DND-41 (cell line): Measurements from ENCODE around the gene RAD51B.

ENCODE experiments used
- EZH2 ChIP-seq: IDR thresholded peaks from 3 replicates; pipeline ENCODE4 v1.6.1; 2012; ENCODE audit warnings: borderline replicate concordance, low read depth, mild to moderate bottlenecking, moderate library complexity, low read length, inconsistent platforms; ENCODE audit not compliant: severe bottlenecking
- TF ChIP-seq, protein P1 (sequence below): IDR thresholded peaks from 2 replicates; pipeline ENCODE4 v1.5.1; 2012; ENCODE audit warnings: borderline replicate concordance, low read length, moderate library complexity, mild to moderate bottlenecking; ENCODE audit not compliant: poor library complexity, severe bottlenecking; ENCODE audit errors: extremely low read depth

DNA sequence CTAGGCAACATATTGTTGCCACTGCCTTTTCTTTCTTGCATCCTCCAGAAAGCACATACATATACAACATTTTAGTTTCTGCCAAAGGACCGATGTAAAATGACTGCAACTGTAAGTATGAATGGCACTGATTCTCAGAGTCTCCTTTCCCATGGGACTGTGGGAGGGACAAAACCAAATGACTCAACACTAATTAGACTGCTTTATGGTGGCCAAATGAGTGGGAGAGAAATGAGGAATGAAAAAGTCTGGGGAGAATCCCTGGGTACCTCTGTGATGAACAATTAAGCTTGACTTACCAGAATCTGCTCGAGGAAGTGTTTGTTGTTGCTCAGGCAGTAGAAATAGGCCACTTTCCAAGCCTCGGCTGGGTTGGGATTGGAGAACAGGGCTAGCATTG, 13.3 kb upstream of the RAD51B start:
- TF ChIP-seq, protein P1, sequence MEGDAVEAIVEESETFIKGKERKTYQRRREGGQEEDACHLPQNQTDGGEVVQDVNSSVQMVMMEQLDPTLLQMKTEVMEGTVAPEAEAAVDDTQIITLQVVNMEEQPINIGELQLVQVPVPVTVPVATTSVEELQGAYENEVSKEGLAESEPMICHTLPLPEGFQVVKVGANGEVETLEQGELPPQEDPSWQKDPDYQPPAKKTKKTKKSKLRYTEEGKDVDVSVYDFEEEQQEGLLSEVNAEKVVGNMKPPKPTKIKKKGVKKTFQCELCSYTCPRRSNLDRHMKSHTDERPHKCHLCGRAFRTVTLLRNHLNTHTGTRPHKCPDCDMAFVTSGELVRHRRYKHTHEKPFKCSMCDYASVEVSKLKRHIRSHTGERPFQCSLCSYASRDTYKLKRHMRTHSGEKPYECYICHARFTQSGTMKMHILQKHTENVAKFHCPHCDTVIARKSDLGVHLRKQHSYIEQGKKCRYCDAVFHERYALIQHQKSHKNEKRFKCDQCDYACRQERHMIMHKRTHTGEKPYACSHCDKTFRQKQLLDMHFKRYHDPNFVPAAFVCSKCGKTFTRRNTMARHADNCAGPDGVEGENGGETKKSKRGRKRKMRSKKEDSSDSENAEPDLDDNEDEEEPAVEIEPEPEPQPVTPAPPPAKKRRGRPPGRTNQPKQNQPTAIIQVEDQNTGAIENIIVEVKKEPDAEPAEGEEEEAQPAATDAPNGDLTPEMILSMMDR, result no peak
- TF ChIP-seq EZH2, result no peak
